ENCODE measurements around the gene SMURF1.

DNA sequence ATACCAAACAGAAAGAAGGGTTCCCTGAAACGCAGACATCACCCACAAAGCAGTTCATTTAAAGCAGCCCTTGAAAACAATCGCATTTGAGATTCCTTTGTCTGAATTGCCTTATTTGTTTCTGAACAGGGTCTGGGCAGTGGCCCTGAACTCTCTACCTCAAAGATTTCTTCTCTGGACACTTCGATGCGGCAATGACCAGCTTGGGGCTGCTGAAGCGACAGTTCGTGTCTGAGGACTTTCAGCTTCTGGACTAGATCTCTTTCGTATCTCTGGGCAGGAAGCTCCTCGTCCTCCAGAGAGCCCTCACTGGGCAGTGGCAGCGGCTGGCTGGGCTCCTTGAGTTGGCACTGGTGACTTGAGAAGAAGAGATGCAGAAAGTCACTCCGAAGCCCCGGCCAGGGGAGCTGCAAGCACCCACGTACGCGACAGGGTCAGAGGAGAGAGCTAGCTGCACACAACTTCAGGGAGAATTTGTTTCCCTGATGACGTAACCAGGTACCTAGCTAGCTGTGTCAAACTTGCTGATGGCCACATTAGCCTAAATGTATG lies 96.3 kb downstream of the SMURF1 start:
- TF ChIP-seq, protein P1, sequence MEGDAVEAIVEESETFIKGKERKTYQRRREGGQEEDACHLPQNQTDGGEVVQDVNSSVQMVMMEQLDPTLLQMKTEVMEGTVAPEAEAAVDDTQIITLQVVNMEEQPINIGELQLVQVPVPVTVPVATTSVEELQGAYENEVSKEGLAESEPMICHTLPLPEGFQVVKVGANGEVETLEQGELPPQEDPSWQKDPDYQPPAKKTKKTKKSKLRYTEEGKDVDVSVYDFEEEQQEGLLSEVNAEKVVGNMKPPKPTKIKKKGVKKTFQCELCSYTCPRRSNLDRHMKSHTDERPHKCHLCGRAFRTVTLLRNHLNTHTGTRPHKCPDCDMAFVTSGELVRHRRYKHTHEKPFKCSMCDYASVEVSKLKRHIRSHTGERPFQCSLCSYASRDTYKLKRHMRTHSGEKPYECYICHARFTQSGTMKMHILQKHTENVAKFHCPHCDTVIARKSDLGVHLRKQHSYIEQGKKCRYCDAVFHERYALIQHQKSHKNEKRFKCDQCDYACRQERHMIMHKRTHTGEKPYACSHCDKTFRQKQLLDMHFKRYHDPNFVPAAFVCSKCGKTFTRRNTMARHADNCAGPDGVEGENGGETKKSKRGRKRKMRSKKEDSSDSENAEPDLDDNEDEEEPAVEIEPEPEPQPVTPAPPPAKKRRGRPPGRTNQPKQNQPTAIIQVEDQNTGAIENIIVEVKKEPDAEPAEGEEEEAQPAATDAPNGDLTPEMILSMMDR (IDR thresholded peaks at IDR 0.05) = no peak
- TF ChIP-seq POLR2A (IDR thresholded peaks at IDR 0.05) (no peak), EP300 (IDR thresholded peaks at IDR 0.05; ENCODE audit: low read depth) (no peak)
